Muscle layer of colon (tissue), 2 donors: ENCODE data around the gene SACM1L.

Experiments
- H3K27ac ChIP-seq: one replicate; pipeline ENCODE4 v1.7.0; 2013; ENCODE audit warnings: low read depth, mild to moderate bottlenecking, low read length, moderate library complexity
- H3K27me3 ChIP-seq, 2 donors: one replicate each; pipeline ENCODE4 v1.7.0; 2013; ENCODE audit warnings: low read length in 2 of 2, mild to moderate bottlenecking in 2 of 2; ENCODE audit not compliant: insufficient read depth in 2 of 2, control insufficient read depth in 1 of 2
- H3K36me3 ChIP-seq: one replicate; pipeline ENCODE4 v1.7.0; 2013; ENCODE audit warnings: mild to moderate bottlenecking, low read length; ENCODE audit not compliant: insufficient read depth
- H3K4me1 ChIP-seq: one replicate; pipeline ENCODE4 v1.7.0; 2013; ENCODE audit warnings: mild to moderate bottlenecking, low read length; ENCODE audit not compliant: insufficient read depth
- H3K4me3 ChIP-seq, 2 donors: one replicate each; pipeline ENCODE4 v1.7.0; 2013; ENCODE audit warnings: low read length in 2 of 2, low read depth in 1 of 2, mild to moderate bottlenecking in 1 of 2, moderate library complexity in 1 of 2
- H3K9ac ChIP-seq: one replicate; pipeline ENCODE4 v1.7.0; 2013; ENCODE audit warnings: low read length
- H3K9me3 ChIP-seq: one replicate; pipeline ENCODE4 v1.7.0; 2013; ENCODE audit warnings: mild to moderate bottlenecking, low read length
- donor health status: abdominal sarcoma.
- donor health status: Adenocarcinoma of cecum.

SACM1L gene

DNA sequence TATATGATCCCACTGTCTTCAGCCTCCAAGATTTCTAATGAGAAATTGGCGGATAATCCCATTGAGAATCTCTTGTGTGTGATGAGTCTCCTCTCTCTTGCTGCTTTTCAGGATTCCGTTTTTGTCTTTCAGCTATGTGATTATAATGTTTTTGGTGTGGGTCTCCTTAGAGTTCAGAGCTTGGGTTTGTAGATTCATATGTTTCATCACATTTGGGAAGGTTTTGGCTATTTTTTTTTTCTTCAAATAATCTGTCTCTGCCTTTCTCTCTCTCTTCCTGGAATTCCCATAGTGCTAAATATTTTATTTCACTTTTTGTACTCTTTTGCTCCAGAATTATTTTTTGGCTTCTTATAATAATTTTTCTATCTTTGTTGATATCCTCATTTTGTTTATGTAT is 40.4 kb downstream of the SACM1L start:
- Histone ChIP-seq H3K4me1 (no peaks in the 10 kb centered on the region), H3K27me3 (no peaks in the 10 kb centered on the region), H3K9ac (no peak overlapping the region), H3K36me3 (peaks cover 37% of the 10 kb centered on the region), H3K27ac (no peak overlapping the region), H3K4me3 (no peak overlapping the region), H3K9me3 (no peaks in the 10 kb centered on the region)

GRCh38 chr3:45730409-45731154 is 41.4 kb downstream of the SACM1L start:
- Histone ChIP-seq H3K36me3 (peaks cover 46% of the 10 kb centered on the region), H3K4me3 (no peak overlapping the region), H3K9ac (no peak overlapping the region), H3K9me3 (no peaks in the 10 kb centered on the region), H3K27me3 (no peaks in the 10 kb centered on the region), H3K4me1 (no peaks in the 10 kb centered on the region), H3K27ac (no peak overlapping the region)

GRCh38 chr3:45736707-45737106 is 47.5 kb downstream of the SACM1L start:
- no peak overlapping the region for H3K9ac ChIP-seq

GRCh38 chr3:45737234-45737633 is 48.0 kb downstream of the SACM1L start:
- no peaks in the 10 kb centered on the region for H3K9me3 ChIP-seq
- peaks cover 78% of the 10 kb centered on the region for H3K36me3 ChIP-seq
- no peaks in the 10 kb centered on the region for H3K4me1 ChIP-seq
- no peak overlapping the region for H3K27ac ChIP-seq
- H3K4me3 ChIP-seq = no peak overlapping the region
- H3K9ac ChIP-seq = no peak overlapping the region
- no peaks in the 10 kb centered on the region for H3K27me3 ChIP-seq

More at GRCh38 chr3:45736707-45737106, 47.5 kb downstream of the SACM1L start:
- no peaks in the 10 kb centered on the region for H3K4me1 ChIP-seq
- no peaks in the 10 kb centered on the region for H3K9me3 ChIP-seq
- peaks cover 76% of the 10 kb centered on the region for H3K36me3 ChIP-seq
- no peaks in the 10 kb centered on the region for H3K27me3 ChIP-seq
- H3K4me3 ChIP-seq = no peak overlapping the region
- no peak overlapping the region for H3K27ac ChIP-seq

DNA sequence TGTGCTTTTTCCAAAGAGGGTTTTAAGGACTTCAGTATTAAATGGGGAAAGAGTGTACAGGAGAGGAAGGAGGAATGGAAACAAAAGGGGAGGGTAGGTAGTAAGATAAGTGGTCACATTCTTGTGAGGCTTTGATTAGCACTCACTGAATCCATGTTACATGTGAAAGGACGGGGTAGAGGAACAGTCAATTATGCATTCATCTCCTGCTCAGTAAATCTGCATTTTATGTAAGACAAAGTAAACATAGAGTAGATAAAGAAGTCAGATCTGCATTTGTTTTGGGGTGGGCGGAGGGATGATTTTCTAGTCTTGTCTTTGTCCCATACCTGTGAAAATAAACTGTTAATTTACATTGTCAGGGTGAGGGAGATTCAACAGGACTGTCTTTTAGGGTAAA is 50.8 kb downstream of the SACM1L start:
- H3K4me3 ChIP-seq = no peak overlapping the region
- no peak overlapping the region for H3K27ac ChIP-seq
- H3K9me3 ChIP-seq = no peaks in the 10 kb centered on the region
- H3K36me3 ChIP-seq = peaks cover 72% of the 10 kb centered on the region
- H3K27me3 ChIP-seq = no peaks in the 10 kb centered on the region
- no peaks in the 10 kb centered on the region for H3K4me1 ChIP-seq
- no peak overlapping the region for H3K9ac ChIP-seq

- H3K27me3 ChIP-seq = no peaks in the 10 kb centered on the region
- H3K36me3 ChIP-seq = peaks cover 70% of the 10 kb centered on the region
- H3K27ac ChIP-seq = no peak overlapping the region
- no peaks in the 10 kb centered on the region for H3K4me1 ChIP-seq
- no peaks in the 10 kb centered on the region for H3K9me3 ChIP-seq
- H3K4me3 ChIP-seq = no peak overlapping the region
- no peak overlapping the region for H3K9ac ChIP-seq
Measured at GRCh38 chr3:45741247-45741646, 52.1 kb downstream of the SACM1L start.

DNA sequence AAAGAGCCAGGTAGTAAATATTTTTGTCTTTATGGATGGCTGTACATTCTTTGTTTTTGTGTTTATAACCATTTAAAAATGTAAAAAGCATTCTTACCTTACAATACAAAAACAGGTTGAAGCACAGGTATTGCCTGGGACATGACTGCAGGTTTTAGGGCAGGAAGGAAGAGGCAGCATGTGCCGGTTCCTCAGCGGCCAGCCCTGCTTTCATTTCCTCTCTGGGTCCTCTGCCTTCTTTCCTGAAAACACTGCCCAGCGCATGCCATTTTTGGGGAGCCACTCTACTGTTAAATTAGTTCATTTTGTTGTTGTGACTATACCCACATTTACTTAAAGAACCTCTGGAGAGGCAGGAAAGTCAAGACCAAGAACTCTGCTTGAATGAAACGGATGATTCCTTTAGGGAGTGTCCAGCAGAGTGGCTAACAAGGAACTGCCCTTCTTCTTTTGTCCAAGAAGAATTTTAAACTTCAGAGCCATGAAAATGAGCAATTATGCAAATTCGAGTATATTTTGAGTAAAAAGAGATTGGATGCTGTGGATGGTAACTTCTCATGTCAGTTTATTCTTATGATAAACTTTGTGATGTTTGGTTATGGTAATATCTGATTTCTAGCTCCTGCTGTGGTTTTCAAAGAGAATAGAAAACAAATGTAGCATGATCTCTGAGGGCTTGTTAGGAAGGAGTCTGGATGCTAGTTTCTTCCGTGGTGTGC is 52.7 kb downstream of the SACM1L start:
- Histone ChIP-seq H3K9ac (no peak overlapping the region), H3K36me3 (peaks cover 70% of the 10 kb centered on the region), H3K27ac (no peak overlapping the region), H3K9me3 (no peaks in the 10 kb centered on the region), H3K27me3 (no peaks in the 10 kb centered on the region), H3K4me3 (no peak overlapping the region), H3K4me1 (no peaks in the 10 kb centered on the region)

DNA sequence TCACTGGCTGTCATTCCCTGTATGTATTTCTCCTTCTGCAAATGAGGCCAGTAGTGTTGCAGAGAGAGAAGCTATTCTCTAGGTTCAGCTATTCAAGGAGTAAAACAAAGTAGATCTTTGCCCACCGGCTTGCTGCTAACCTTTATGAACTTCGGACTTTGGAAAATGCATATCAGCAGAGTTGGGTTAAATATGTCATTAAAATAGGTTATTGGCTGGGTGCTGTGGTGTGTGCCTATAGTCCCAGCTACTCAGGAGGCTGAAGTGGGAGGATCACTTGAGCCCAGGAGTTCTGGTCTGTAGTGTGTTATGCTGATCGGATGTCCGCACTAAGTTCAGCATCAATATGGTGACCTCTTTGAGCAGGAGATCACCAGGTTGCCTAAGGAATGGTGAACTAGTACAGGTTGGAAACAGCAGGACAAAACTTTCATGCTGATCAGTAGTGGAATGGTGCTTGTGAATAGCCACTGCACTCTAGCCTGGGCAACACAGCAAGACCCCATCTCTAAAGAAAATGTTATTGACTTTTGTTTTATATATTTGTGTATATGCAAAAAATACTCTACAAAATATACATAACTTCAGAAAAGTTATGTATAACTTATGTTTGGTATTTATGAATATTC is 53.4 kb downstream of the SACM1L start:
- H3K36me3 ChIP-seq = peaks cover 68% of the 10 kb centered on the region

GRCh38 chr3:45746165-45746776 is 57.1 kb downstream of the SACM1L start:
- Histone ChIP-seq H3K9me3 (no peaks in the 10 kb centered on the region), H3K27me3 (no peaks in the 10 kb centered on the region), H3K4me3 (no peak overlapping the region), H3K9ac (no peak overlapping the region), H3K4me1 (no peaks in the 10 kb centered on the region), H3K36me3 (peaks cover 42% of the 10 kb centered on the region), H3K27ac (no peak overlapping the region)

More for the DNA sequence above, 53.4 kb downstream of the SACM1L start:
- no peaks in the 10 kb centered on the region for H3K9me3 ChIP-seq
- H3K4me1 ChIP-seq = no peaks in the 10 kb centered on the region
- no peaks in the 10 kb centered on the region for H3K27me3 ChIP-seq
- H3K9ac ChIP-seq = no peak overlapping the region
- no peak overlapping the region for H3K27ac ChIP-seq
- no peak overlapping the region for H3K4me3 ChIP-seq

DNA sequence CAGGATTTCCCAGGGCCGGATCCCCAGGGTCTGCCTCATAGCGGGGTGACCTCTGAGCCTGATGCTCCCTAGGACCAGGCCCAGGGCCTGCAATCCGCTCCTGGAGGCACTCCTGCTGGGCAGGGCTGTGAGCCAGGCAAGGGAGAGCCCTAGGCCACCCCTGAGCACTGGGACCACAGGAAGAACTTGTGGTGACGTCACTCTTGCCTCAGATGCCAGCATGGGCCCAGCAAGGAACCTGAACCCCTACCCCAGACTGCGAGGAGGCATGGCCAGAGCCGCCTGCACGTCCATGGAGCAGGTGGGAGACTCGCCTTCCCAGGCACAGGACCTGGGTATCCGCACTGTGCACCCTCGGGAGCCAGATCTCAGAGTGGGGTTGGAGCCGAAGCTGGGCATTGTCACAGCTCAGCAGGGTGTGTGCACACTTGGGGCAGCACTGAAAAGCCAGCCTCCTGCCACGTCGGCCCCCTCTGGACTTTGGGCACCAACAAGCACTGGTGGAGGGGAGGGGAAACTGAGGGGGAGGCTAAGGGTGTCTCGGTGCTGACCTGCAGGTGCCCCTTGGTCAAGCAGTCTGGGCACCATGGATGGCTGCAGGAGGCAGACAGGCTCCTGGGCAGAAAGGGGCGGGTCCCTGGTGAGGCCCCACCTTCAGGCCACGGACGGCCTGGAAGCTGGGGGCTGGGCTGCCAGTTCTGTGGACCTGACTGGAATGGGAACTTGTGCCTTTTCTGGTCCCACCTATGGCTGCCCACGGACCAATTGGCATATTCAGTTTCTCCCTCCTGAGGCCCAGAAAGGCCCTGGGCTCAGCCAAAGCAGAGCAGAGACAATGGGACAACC is 57.8 kb downstream of the SACM1L start:
- no peaks in the 10 kb centered on the region for H3K4me1 ChIP-seq
- H3K4me3 ChIP-seq = no peak overlapping the region
- peaks cover 35% of the 10 kb centered on the region for H3K36me3 ChIP-seq
- H3K9ac ChIP-seq = no peak overlapping the region
- H3K9me3 ChIP-seq = no peaks in the 10 kb centered on the region
- no peak overlapping the region for H3K27ac ChIP-seq
- no peaks in the 10 kb centered on the region for H3K27me3 ChIP-seq

DNA sequence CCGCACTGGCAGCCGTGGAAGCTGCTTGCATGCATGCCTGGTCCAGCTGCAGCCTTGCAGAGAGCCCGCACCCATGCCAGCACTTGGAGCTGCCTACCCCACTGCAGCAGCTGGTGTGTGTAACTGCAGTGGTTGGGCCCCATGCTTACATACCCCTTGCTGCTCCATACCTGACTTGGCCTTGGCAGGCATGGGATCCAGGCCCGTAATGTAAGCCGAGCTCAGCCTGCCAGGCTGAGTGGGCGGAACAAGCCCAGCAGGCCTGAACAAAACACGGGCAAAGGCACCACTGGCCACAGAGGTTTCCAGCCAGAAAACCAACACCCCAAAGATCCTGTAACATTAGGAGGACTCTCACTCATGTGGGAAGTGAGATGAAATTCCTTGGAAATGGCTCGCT is 58.9 kb downstream of the SACM1L start:
- H3K27me3 ChIP-seq = no peaks in the 10 kb centered on the region
- peaks cover 28% of the 10 kb centered on the region for H3K36me3 ChIP-seq
- H3K9me3 ChIP-seq = no peaks in the 10 kb centered on the region
- H3K4me3 ChIP-seq = no peak overlapping the region
- H3K4me1 ChIP-seq = no peaks in the 10 kb centered on the region
- H3K27ac ChIP-seq = no peak overlapping the region
- no peak overlapping the region for H3K9ac ChIP-seq
